Activated CD8-positive, alpha-beta T cell treated with anti-CD3 and anti-CD28 coated beads for 36 hours (primary cell): ENCODE measurements around the gene ALPK1. TPM values are rescaled to one million over a fixed set of nuclear protein-coding genes. Genes with fewer than 3 reads are reported as not detected.
"Not testable (repeated sequence)": the region's sequence is repeated elsewhere in the genome, so short reads cannot be mapped to it uniquely, and the experiment has no call there.

Experiments used
- ATAC-seq: fragments of 200-7000 bp; cut with Tn5 transposase; one replicate; pipeline ENCODE4 v1.10.0; 2021; ENCODE audit warnings: mild to moderate bottlenecking, moderate library complexity
- CTCF ChIA-PET: fragments of 350-600 bp; sonication (Branson Sonifier 250); formaldehyde crosslinking; loops from one replicate; lab custom pipeline; 2021; ENCODE audit warnings: antibody characterized with exemption; lab: Charles Lee
- POLR2A ChIA-PET: fragments of 350-600 bp; sonication (Branson Sonifier 250); formaldehyde crosslinking; loops from one replicate; lab custom pipeline; 2021; ENCODE audit warnings: antibody characterized with exemption; lab: Charles Lee
- DNase-seq: peaks from one replicate; pipeline ENCODE4 v3.0.0-alpha.2; 2020
- H3K27ac Mint-ChIP-seq: one replicate; pipeline ENCODE4 v1.8.0; 2021; ENCODE audit warnings: mild to moderate bottlenecking, mixed read lengths
- H3K27me3 Mint-ChIP-seq: one replicate; pipeline ENCODE4 v1.8.0; 2021; ENCODE audit warnings: mixed read lengths
- H3K36me3 Mint-ChIP-seq: one replicate; pipeline ENCODE4 v1.8.0; 2021; ENCODE audit warnings: low read depth, mixed read lengths
- H3K4me1 Mint-ChIP-seq: one replicate; pipeline ENCODE4 v1.8.0; 2021; ENCODE audit warnings: low read depth, mixed read lengths
- H3K4me3 Mint-ChIP-seq: one replicate; pipeline ENCODE4 v1.8.0; 2021; ENCODE audit warnings: mild to moderate bottlenecking, moderate library complexity, mixed read lengths
- H3K9me3 Mint-ChIP-seq: one replicate; pipeline ENCODE4 v1.8.0; 2021; ENCODE audit warnings: mixed read lengths
- CTCF ChIP-seq: fragments of 200-600 bp; IDR thresholded peaks from one replicate; pipeline ENCODE4 v1.8.0; 2022; ENCODE audit warnings: antibody characterized with exemption, mild to moderate bottlenecking
- intact Hi-C: fragments of 100-400 bp; cut with micrococcal nuclease; formaldehyde crosslinking; loops from one replicate; pipeline ENCODE4 v1.10.0; 2022
- total RNA-seq, 2 experiments: library from RNA; stranded (reverse); gene quantifications; one replicate each; pipeline ENCODE4 v1.2.3, GENCODE V29; 2021

The ALPK1 gene
- total RNA-seq, 2 experiments from 2014 or later: 13.4 to 13.7 TPM

GRCh38 chr4:112472318-112472717 is 175.1 kb downstream of the ALPK1 start:
- no peak for ATAC-seq
- Mint-ChIP-seq H3K4me3 (no peak overlapping the region), H3K9me3 (no peaks in the 10 kb centered on the region), H3K4me1 (no peaks in the 10 kb centered on the region), H3K27ac (no peak overlapping the region), H3K36me3 (no peaks in the 10 kb centered on the region), H3K27me3 (peaks cover 3% of the 10 kb centered on the region)
- no peak for TF ChIP-seq CTCF
- DNase-seq: no peak
- POLR2A ChIA-PET: no interaction called here
- intact Hi-C loops: no loop called here
- CTCF ChIA-PET: no interaction called here

GRCh38 chr4:112473985-112474384 is 176.8 kb downstream of the ALPK1 start:
- ChIA-PET CTCF (no interaction called here), POLR2A (no interaction called here)
- ATAC-seq: no peak
- Mint-ChIP-seq H3K27ac (no peak overlapping the region), H3K9me3 (no peaks in the 10 kb centered on the region), H3K27me3 (peaks cover 4% of the 10 kb centered on the region), H3K4me3 (no peak overlapping the region), H3K36me3 (no peaks in the 10 kb centered on the region), H3K4me1 (no peaks in the 10 kb centered on the region)
- DNase-seq: no peak
- no peak for TF ChIP-seq CTCF
- intact Hi-C loops: no loop called here

DNA sequence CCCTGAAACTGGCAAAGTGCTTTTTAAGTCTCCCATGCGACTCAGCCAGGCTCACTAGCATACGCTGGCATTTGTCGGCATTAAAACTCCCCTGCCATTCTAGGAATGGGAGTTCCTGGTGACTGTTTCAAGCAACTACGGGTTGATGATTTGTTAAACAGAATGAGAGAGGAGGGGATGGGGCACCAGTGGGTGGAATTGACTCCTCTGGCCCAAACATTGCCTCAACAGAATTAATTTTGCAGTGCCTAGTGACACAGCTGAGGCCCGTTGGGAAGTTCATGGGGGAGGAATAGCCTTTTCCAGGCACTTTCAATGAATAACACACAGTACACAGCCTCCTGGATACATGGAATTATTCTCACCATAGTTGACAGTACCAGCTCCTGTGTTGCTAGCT is 188.8 kb downstream of the ALPK1 start:
- POLR2A ChIA-PET: no interaction called here
- DNase-seq (no peak), ATAC-seq (no peak)
- no peak for TF ChIP-seq CTCF
- Mint-ChIP-seq H3K9me3 (peaks cover 18% of the 10 kb centered on the region), H3K4me1 (no peaks in the 10 kb centered on the region), H3K4me3 (no peak overlapping the region), H3K27me3 (peaks cover 16% of the 10 kb centered on the region), H3K27ac (no peak overlapping the region), H3K36me3 (peaks cover 4% of the 10 kb centered on the region)
- CTCF ChIA-PET: no interaction called here
- intact Hi-C loops: no loop called here

GRCh38 chr4:112490808-112491207 is 193.6 kb downstream of the ALPK1 start:
- H3K36me3 Mint-ChIP-seq, ATAC-seq, H3K4me1 Mint-ChIP-seq, H3K4me3 Mint-ChIP-seq, POLR2A ChIA-PET, DNase-seq, CTCF ChIA-PET, H3K27ac Mint-ChIP-seq, intact Hi-C loops: not testable (repeated sequence)
- Mint-ChIP-seq H3K9me3 (peaks cover 15% of the 10 kb centered on the region), H3K27me3 (peaks cover 20% of the 10 kb centered on the region)

Other genes with a start within 250 kb of the ALPK1 start
- 1 to 10 TPM; 4.1 to 4.5 TPM for gene FAM241A, start 151.9 kb upstream of the ALPK1 start, total RNA-seq
- 10 to 100 TPM; 15.5 to 17.7 TPM for gene AP1AR, start 65.6 kb upstream of the ALPK1 start, total RNA-seq
- 10 to 100 TPM; 37.9 to 39.1 TPM for gene TIFA, start 11.5 kb upstream of the ALPK1 start, total RNA-seq
- under 1 TPM; 0.13 to 0.16 TPM for gene NEUROG2, start 218.8 kb downstream of the ALPK1 start, total RNA-seq